ENCODE measurements around the gene PPP3CA.

DNA sequence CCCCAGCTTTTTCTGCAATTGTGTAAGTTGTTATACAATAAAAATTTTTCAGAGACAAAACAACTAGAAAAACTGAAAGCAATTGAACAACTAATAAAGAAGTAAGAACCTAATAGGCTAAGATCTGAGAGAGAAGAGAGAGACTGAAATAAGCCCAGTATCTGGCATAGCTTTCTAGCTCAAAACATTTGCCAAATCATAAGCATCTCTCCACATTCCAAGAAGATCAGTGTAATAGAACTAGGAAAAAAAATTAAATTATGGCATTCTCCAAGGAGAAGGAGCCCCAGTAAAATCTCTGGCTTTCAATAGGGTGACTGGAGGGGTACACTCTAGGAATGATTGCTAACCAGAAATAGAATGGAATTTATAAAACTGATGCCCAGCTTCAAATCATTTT is 19.0 kb upstream of the PPP3CA start:
- TF ChIP-seq, protein P1, sequence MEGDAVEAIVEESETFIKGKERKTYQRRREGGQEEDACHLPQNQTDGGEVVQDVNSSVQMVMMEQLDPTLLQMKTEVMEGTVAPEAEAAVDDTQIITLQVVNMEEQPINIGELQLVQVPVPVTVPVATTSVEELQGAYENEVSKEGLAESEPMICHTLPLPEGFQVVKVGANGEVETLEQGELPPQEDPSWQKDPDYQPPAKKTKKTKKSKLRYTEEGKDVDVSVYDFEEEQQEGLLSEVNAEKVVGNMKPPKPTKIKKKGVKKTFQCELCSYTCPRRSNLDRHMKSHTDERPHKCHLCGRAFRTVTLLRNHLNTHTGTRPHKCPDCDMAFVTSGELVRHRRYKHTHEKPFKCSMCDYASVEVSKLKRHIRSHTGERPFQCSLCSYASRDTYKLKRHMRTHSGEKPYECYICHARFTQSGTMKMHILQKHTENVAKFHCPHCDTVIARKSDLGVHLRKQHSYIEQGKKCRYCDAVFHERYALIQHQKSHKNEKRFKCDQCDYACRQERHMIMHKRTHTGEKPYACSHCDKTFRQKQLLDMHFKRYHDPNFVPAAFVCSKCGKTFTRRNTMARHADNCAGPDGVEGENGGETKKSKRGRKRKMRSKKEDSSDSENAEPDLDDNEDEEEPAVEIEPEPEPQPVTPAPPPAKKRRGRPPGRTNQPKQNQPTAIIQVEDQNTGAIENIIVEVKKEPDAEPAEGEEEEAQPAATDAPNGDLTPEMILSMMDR (conservative IDR thresholded peaks at IDR 0.05 in 1 of 2, IDR thresholded peaks at IDR 0.05 in 1 of 2; ENCODE audit: extremely low read depth in 1 of 2, insufficient read depth in 1 of 2, low read depth in 1 of 2, low read length in 2 of 2) = no peak
- TF ChIP-seq EZH2 (IDR thresholded peaks at IDR 0.05; ENCODE audit: borderline replicate concordance, low read length) = no peak
